Measurements from ENCODE around the gene PLIN4.
"Not testable (repeated sequence)": the region's sequence is repeated elsewhere in the genome, so short reads cannot be mapped to it uniquely, and the experiment has no call there.

The PLIN4 gene

GRCh38 chr19:4547303-4548237 is 29.3 kb upstream of the PLIN4 start:
- no peak for DNase-seq

GRCh38 chr19:4543842-4544647 is 25.8 kb upstream of the PLIN4 start:
- no peak for DNase-seq

- DNase-seq = no peak
Observed at GRCh38 chr19:4542896-4543841, 24.9 kb upstream of the PLIN4 start.

GRCh38 chr19:4541806-4542145 is 23.5 kb upstream of the PLIN4 start:
- not testable (repeated sequence) for DNase-seq

GRCh38 chr19:4541114-4541805 is 23.0 kb upstream of the PLIN4 start:
- DNase-seq = no peak

GRCh38 chr19:4539693-4540581 is 21.7 kb upstream of the PLIN4 start, which contains the start of gene LRG1:
Gene LRG1 (minus strand): TSS chr19:4540036. CDS start chr19:4540013, 23 bp downstream.
- DNase-seq = no peak

GRCh38 chr19:4539169-4539692 is 20.9 kb upstream of the PLIN4 start:
- no peak for DNase-seq

GRCh38 chr19:4538601-4538954 is 20.3 kb upstream of the PLIN4 start:
- no peak for DNase-seq

- DNase-seq = no peak
Observed at GRCh38 chr19:4537953-4538600, 19.8 kb upstream of the PLIN4 start.

GRCh38 chr19:4536798-4537197 is 18.5 kb upstream of the PLIN4 start:
- no peak for DNase-seq

GRCh38 chr19:4534836-4535658 is 16.8 kb upstream of the PLIN4 start, which contains the start of gene PLIN5:
Gene PLIN5 (minus strand): TSS chr19:4535224. CDS start chr19:4534074, 1,150 bp downstream.
- DNase-seq = peak; percentile 12

GRCh38 chr19:4533835-4534424 is 15.6 kb upstream of the PLIN4 start:
- DNase-seq = no peak

GRCh38 chr19:4533334-4533733 is 15.0 kb upstream of the PLIN4 start:
- DNase-seq = no peak

GRCh38 chr19:4531562-4532165 is 13.4 kb upstream of the PLIN4 start:
- no peak for DNase-seq

GRCh38 chr19:4529924-4530522 is 11.7 kb upstream of the PLIN4 start:
- no peak for DNase-seq

GRCh38 chr19:4528843-4529242 is 10.6 kb upstream of the PLIN4 start:
- DNase-seq = no peak

GRCh38 chr19:4527377-4527776 is 9.1 kb upstream of the PLIN4 start:
- not testable (repeated sequence) for DNase-seq

GRCh38 chr19:4525563-4526002 is 7.3 kb upstream of the PLIN4 start:
- no peak for DNase-seq
